ENCODE measurements around the gene FAM89B. TPM values are rescaled to one million over a fixed set of nuclear protein-coding genes. Genes with fewer than 3 reads are reported as not detected.

Gene FAM89B
- polyA plus RNA-seq, 10 donors: 29.3 to 39.1 (median 34.5) TPM

GRCh38 chr11:65609229-65609628, 36.9 kb downstream of the FAM89B start:
- no peak for DNase-seq

GRCh38 chr11:65609665-65610064, 37.3 kb downstream of the FAM89B start:
- no peak for DNase-seq

GRCh38 chr11:65610404-65610803, 38.1 kb downstream of the FAM89B start:
- no peak for DNase-seq

GRCh38 chr11:65611028-65611757, 38.9 kb downstream of the FAM89B start:
- DNase-seq: peak in 1 of 3 donors; percentile 67

- peak in 1 of 3 donors; percentile 37 for DNase-seq
Measured at GRCh38 chr11:65611758-65612603, 39.6 kb downstream of the FAM89B start.

GRCh38 chr11:65612691-65613090, 40.4 kb downstream of the FAM89B start:
- DNase-seq: no peak

- DNase-seq: peak in 1 of 3 donors; percentile 36
Measured at GRCh38 chr11:65613091-65613928, 41.0 kb downstream of the FAM89B start.

GRCh38 chr11:65615229-65615949, 43.1 kb downstream of the FAM89B start, which contains the start of gene PCNX3:
PCNX3 (plus strand) TSS chr11:65615776; CDS start chr11:65616312, 536 bp downstream.
- peak; percentile 100 for DNase-seq

GRCh38 chr11:65615950-65616574, 43.7 kb downstream of the FAM89B start:
- no peak for DNase-seq

GRCh38 chr11:65616575-65617001, 44.2 kb downstream of the FAM89B start:
- no peak for DNase-seq

GRCh38 chr11:65617136-65617850, 45.0 kb downstream of the FAM89B start:
- no peak for DNase-seq

- DNase-seq: no peak
Measured at GRCh38 chr11:65617990-65618751, 45.8 kb downstream of the FAM89B start.

- no peak for DNase-seq
Measured at GRCh38 chr11:65618763-65619162, 46.4 kb downstream of the FAM89B start.

- DNase-seq: no peak
Measured at GRCh38 chr11:65619281-65619928, 47.1 kb downstream of the FAM89B start.

- DNase-seq: no peak
Measured at GRCh38 chr11:65620666-65621065, 48.3 kb downstream of the FAM89B start.

- no peak for DNase-seq
Measured at GRCh38 chr11:65621460-65621859, 49.1 kb downstream of the FAM89B start.

GRCh38 chr11:65622011-65622410, 49.7 kb downstream of the FAM89B start:
- no peak for DNase-seq

GRCh38 chr11:65623177-65623576, 50.8 kb downstream of the FAM89B start:
- DNase-seq: no peak
